SK-N-MC (cell line): ENCODE measurements around the gene LRRC72.

ENCODE experiments used
- EZH2 ChIP-seq: fragments of 200-600 bp; sonication (generic); IDR thresholded peaks from one replicate; pipeline ENCODE4 v1.6.1; 2017; ENCODE audit warnings: antibody characterized with exemption
- POLR2AphosphoS5 ChIP-seq: IDR thresholded peaks from 2 replicates; pipeline ENCODE4 v1.6.1; 2012; ENCODE audit warnings: mild to moderate bottlenecking, low read depth, low read length, borderline replicate concordance

- TF ChIP-seq POLR2AphosphoS5 (no peak), EZH2 (no peak)
Observed at GRCh38 chr7:16558761-16559302, 32.2 kb downstream of the LRRC72 start.
